ENCODE results near the gene C1orf122.

C1orf122 gene

GRCh38 chr1:37828410-37829074 lies 21.0 kb downstream of the C1orf122 start:
- H3K4me3 ChIP-seq (ENCODE audit: low read depth, low read length), result no peak overlapping the region
- in situ Hi-C loops (cut with HindIII; ENCODE audit: low sequenced_read_pairs), result no loop called here
- no peak for TF ChIP-seq CTCF (IDR thresholded peaks at IDR 0.05; ENCODE audit: low read depth, low read length)
- no peak for DNase-seq (ENCODE audit: low read depth, low spot score)

GRCh38 chr1:37831109-37831508 lies 23.5 kb downstream of the C1orf122 start:
- no peak for TF ChIP-seq CTCF (IDR thresholded peaks at IDR 0.05; ENCODE audit: low read depth, low read length)
- in situ Hi-C loops (cut with HindIII; ENCODE audit: low sequenced_read_pairs), result no loop called here
- H3K4me3 ChIP-seq (ENCODE audit: low read depth, low read length), result no peak overlapping the region
- DNase-seq (ENCODE audit: low read depth, low spot score), result no peak

- no peak overlapping the region for H3K4me3 ChIP-seq (ENCODE audit: low read depth, low read length)
- in situ Hi-C loops (cut with HindIII; ENCODE audit: low sequenced_read_pairs), result no loop called here
- no peak for DNase-seq (ENCODE audit: low read depth, low spot score)
- TF ChIP-seq CTCF (IDR thresholded peaks at IDR 0.05; ENCODE audit: low read depth, low read length), result no peak
Observed at GRCh38 chr1:37831809-37832208, 24.2 kb downstream of the C1orf122 start.

- DNase-seq (ENCODE audit: low read depth, low spot score), result no peak
- H3K4me3 ChIP-seq (ENCODE audit: low read depth, low read length), result no peak overlapping the region
- TF ChIP-seq CTCF (IDR thresholded peaks at IDR 0.05; ENCODE audit: low read depth, low read length), result no peak
- in situ Hi-C loops (cut with HindIII; ENCODE audit: low sequenced_read_pairs), result no loop called here
Observed at GRCh38 chr1:37836788-37837187, 29.2 kb downstream of the C1orf122 start.

GRCh38 chr1:37839676-37840075 lies 32.1 kb downstream of the C1orf122 start:
- no peak overlapping the region for H3K4me3 ChIP-seq (ENCODE audit: low read depth, low read length)
- in situ Hi-C loops (cut with HindIII; ENCODE audit: low sequenced_read_pairs), result no loop called here
- no peak for DNase-seq (ENCODE audit: low read depth, low spot score)
- no peak for TF ChIP-seq CTCF (IDR thresholded peaks at IDR 0.05; ENCODE audit: low read depth, low read length)

GRCh38 chr1:37840711-37841110 lies 33.1 kb downstream of the C1orf122 start:
- no peak overlapping the region for H3K4me3 ChIP-seq (ENCODE audit: low read depth, low read length)
- no peak for DNase-seq (ENCODE audit: low read depth, low spot score)
- in situ Hi-C loops (cut with HindIII; ENCODE audit: low sequenced_read_pairs), result no loop called here
- no peak for TF ChIP-seq CTCF (IDR thresholded peaks at IDR 0.05; ENCODE audit: low read depth, low read length)

Data from astrocyte of the spinal cord (primary cell).